K562 (cell line): ENCODE measurements around the gene TPRG1L.

ENCODE experiments used
- CTCF ChIP-seq, 3 experiments: IDR thresholded peaks in 2 of 3; conservative IDR thresholded peaks in 1 of 3; 2 replicates each; pipeline ENCODE4 v1.5.1; 2011 to 2012; ENCODE audit warnings: low read length in 3 of 3, mild to moderate bottlenecking in 3 of 3, control low read depth in 2 of 3, improper control_type of control experiment in 1 of 3, inconsistent platforms in 1 of 3, low read depth in 1 of 3, mixed read lengths in 1 of 3, moderate library complexity in 1 of 3; ENCODE audit not compliant: insufficient read depth in 2 of 3
- DPF2 ChIP-seq: fragments of 450-650 bp; IDR thresholded peaks from 2 replicates; pipeline ENCODE4 v1.6.1; 2016
- EP300 ChIP-seq: IDR thresholded peaks from 2 replicates; pipeline ENCODE4 v1.6.1; 2012; ENCODE audit warnings: low read length, improper control_type of control experiment
- HOMEZ ChIP-seq: fragments of 250-450 bp; sonication (Bioruptor Pico); IDR thresholded peaks from 2 replicates; pipeline ENCODE4 v1.4.0; 2020; ENCODE audit warnings: mild to moderate bottlenecking, moderate library complexity
- MLX ChIP-seq, 2 experiments: fragments of 450-650 bp in 1 of 2; sonication (generic) in 1 of 2; formaldehyde crosslinking; conservative IDR thresholded peaks; 2 replicates each; pipeline versions ENCODE4 v1.4.0 to v1.8.1; 2020 to 2022; ENCODE audit warnings: mild to moderate bottlenecking in 1 of 2, missing genetic modification reagents in 1 of 2
- NFRKB ChIP-seq: fragments of 450-650 bp; IDR thresholded peaks from 2 replicates; pipeline ENCODE4 v1.6.1; 2016; ENCODE audit warnings: low read depth
- TAF1 ChIP-seq: IDR thresholded peaks from 2 replicates; pipeline ENCODE4 v1.6.1; 2011; ENCODE audit warnings: mild to moderate bottlenecking, low read length, moderate library complexity; ENCODE audit not compliant: insufficient read depth, control insufficient read depth, severe bottlenecking; ENCODE audit errors: extremely low read depth
- TRIM24 ChIP-seq, 2 experiments: fragments of 450-650 bp; IDR thresholded peaks; 2 replicates each; pipeline ENCODE4 v1.6.1; 2016
- ZNF146 ChIP-seq: IDR thresholded peaks from one replicate; pipeline ENCODE4 v1.6.1; 2018; ENCODE audit warnings: missing compliant biosample characterization; ENCODE audit not compliant: unreplicated experiment
- ZNF274 ChIP-seq: IDR thresholded peaks from 2 replicates; pipeline ENCODE4 v1.6.1; 2011; ENCODE audit warnings: low read depth, mild to moderate bottlenecking, low read length, moderate library complexity, borderline replicate concordance
- TF ChIP-seq, protein P1 (sequence below), 2 experiments: fragments of 450-650 bp; formaldehyde crosslinking in 1 of 2; IDR thresholded peaks; 2 replicates each; pipeline versions ENCODE4 v1.4.0 to v1.6.1; 2014 to 2020; ENCODE audit warnings: mild to moderate bottlenecking in 2 of 2, borderline replicate concordance in 1 of 2, low read depth in 1 of 2
- TF ChIP-seq, protein P2 (sequence below): sonication (generic); formaldehyde crosslinking; IDR thresholded peaks from 2 replicates; pipeline ENCODE4 v1.9.0; 2022; ENCODE audit warnings: mild to moderate bottlenecking, missing genetic modification reagents

GRCh38 chr1:3584915-3585314 lies 39.9 kb upstream of the TPRG1L start:
- no peak for TF ChIP-seq EP300
- no peak for TF ChIP-seq CTCF (IDR thresholded peaks at IDR 0.05 in 2 of 3, conservative IDR thresholded peaks at IDR 0.05 in 1 of 3; ENCODE audit: insufficient read depth in 2 of 3, low read depth in 1 of 3, low read length in 3 of 3)
- TF ChIP-seq TAF1 = no peak
- no peak for TF ChIP-seq ZNF274
- TF ChIP-seq DPF2 = no peak
- TF ChIP-seq, protein P1, sequence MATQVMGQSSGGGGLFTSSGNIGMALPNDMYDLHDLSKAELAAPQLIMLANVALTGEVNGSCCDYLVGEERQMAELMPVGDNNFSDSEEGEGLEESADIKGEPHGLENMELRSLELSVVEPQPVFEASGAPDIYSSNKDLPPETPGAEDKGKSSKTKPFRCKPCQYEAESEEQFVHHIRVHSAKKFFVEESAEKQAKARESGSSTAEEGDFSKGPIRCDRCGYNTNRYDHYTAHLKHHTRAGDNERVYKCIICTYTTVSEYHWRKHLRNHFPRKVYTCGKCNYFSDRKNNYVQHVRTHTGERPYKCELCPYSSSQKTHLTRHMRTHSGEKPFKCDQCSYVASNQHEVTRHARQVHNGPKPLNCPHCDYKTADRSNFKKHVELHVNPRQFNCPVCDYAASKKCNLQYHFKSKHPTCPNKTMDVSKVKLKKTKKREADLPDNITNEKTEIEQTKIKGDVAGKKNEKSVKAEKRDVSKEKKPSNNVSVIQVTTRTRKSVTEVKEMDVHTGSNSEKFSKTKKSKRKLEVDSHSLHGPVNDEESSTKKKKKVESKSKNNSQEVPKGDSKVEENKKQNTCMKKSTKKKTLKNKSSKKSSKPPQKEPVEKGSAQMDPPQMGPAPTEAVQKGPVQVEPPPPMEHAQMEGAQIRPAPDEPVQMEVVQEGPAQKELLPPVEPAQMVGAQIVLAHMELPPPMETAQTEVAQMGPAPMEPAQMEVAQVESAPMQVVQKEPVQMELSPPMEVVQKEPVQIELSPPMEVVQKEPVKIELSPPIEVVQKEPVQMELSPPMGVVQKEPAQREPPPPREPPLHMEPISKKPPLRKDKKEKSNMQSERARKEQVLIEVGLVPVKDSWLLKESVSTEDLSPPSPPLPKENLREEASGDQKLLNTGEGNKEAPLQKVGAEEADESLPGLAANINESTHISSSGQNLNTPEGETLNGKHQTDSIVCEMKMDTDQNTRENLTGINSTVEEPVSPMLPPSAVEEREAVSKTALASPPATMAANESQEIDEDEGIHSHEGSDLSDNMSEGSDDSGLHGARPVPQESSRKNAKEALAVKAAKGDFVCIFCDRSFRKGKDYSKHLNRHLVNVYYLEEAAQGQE (IDR thresholded peaks at IDR 0.05; ENCODE audit: borderline replicate concordance) = no peak
- TF ChIP-seq, protein P1 (CRISPR knock-in tag; IDR thresholded peaks at IDR 0.05; ENCODE audit: low read depth) = no peak
- no peak for TF ChIP-seq ZNF146 (CRISPR knock-in tag)
- TF ChIP-seq NFRKB = no peak
- no peak; a peak in 1 of 4 replicates for TF ChIP-seq TRIM24 (IDR thresholded peaks at IDR 0.05)
- no peak for TF ChIP-seq MLX (CRISPR knock-in tag; conservative IDR thresholded peaks at IDR 0.05)
- TF ChIP-seq HOMEZ (CRISPR knock-in tag) = no peak
- TF ChIP-seq, protein P2, sequence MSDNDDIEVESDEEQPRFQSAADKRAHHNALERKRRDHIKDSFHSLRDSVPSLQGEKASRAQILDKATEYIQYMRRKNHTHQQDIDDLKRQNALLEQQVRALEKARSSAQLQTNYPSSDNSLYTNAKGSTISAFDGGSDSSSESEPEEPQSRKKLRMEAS (CRISPR knock-in tag) = 0 out of 2 replicates have a peak, but pooled peaks have one; percentile 23
